H1 (cell line): Measurements from ENCODE around the gene RRP9. TPM values are rescaled to one million over a fixed set of nuclear protein-coding genes. Genes with fewer than 3 reads are reported as not detected.
A peak's percentile ranks its signal among the peaks of the same experiment; 100 is the strongest.

ENCODE experiments used
- CTCF ChIA-PET: fragments of 300-600 bp; sonication (Branson Sonifier 250); formaldehyde crosslinking; loops from one replicate; lab custom pipeline; 2021; ENCODE audit not compliant: partially characterized antibody; lab: Charles Lee
- POLR2A ChIA-PET: fragments of 300-600 bp; sonication (Branson Sonifier 250); formaldehyde crosslinking; loops from one replicate; lab custom pipeline; 2021; ENCODE audit warnings: inconsistent platforms; ENCODE audit not compliant: partially characterized antibody; lab: Charles Lee
- DNase-seq, 2 experiments: peaks; one replicate each; pipeline versions ENCODE4 v3.0.0 to v3.0.0-alpha.2; 2010 to 2022; ENCODE audit warnings: low spot score in 2 of 2, low read depth in 1 of 2, mixed read lengths in 1 of 2
- FAIRE-seq: peaks from 2 replicates; lab custom pipeline; 2011; peaks lifted over from hg19 to GRCh38; lab: Jason Lieb, UNC
- H2AFZ ChIP-seq: 2 replicates; pipeline ENCODE4 v1.8.1; 2012; ENCODE audit warnings: low read length, inconsistent platforms
- H2AK5ac ChIP-seq: 2 replicates; pipeline ENCODE4 v1.6.1; 2013; ENCODE audit warnings: low read depth, low read length
- H2BK120ac ChIP-seq: replicated peaks from 2 replicates; pipeline ENCODE3; 2013; ENCODE audit warnings: low read depth, low read length, inconsistent platforms
- H2BK12ac ChIP-seq: 2 replicates; pipeline ENCODE4 v1.6.1; 2013; ENCODE audit warnings: low read depth, low read length
- H2BK15ac ChIP-seq: 2 replicates; pipeline ENCODE4 v1.6.1; 2013; ENCODE audit warnings: low read length
- H2BK20ac ChIP-seq: 2 replicates; pipeline ENCODE4 v1.6.1; 2013; ENCODE audit warnings: low read length
- H2BK5ac ChIP-seq: 2 replicates; pipeline ENCODE4 v1.6.1; 2013; ENCODE audit warnings: low read depth, low read length
- H3K14ac ChIP-seq: 2 replicates; pipeline ENCODE4 v1.6.1; 2013; ENCODE audit warnings: inconsistent platforms; ENCODE audit not compliant: insufficient read length
- H3K18ac ChIP-seq: 2 replicates; pipeline ENCODE4 v1.6.1; 2013; ENCODE audit warnings: low read length; ENCODE audit errors: extremely low read depth
- H3K23ac ChIP-seq: 2 replicates; pipeline ENCODE4 v1.6.1; 2013; ENCODE audit warnings: inconsistent platforms; ENCODE audit not compliant: insufficient read length
- H3K23me2 ChIP-seq: 2 replicates; pipeline ENCODE4 v1.6.1; 2013; ENCODE audit warnings: low read depth, low read length
- H3K27ac ChIP-seq: 2 replicates; pipeline ENCODE4 v1.6.1; 2011; ENCODE audit warnings: low read depth, low read length, inconsistent platforms
- H3K27me3 ChIP-seq, 4 experiments: replicated peaks in 1 of 4; 1 replicate in 1 of 4; 2 replicates in 3 of 4; pipeline versions ENCODE4 v1.6.1 to v1.8.1; 2011 to 2013; ENCODE audit warnings: low read length in 3 of 4, mild to moderate bottlenecking in 3 of 4, inconsistent platforms in 2 of 4, mixed read lengths in 2 of 4, moderate library complexity in 1 of 4; ENCODE audit not compliant: control insufficient read depth in 3 of 4, insufficient read depth in 3 of 4; ENCODE audit errors: extremely low read depth in 1 of 4
- H3K36me3 ChIP-seq, 4 experiments: 2 replicates each; pipeline versions ENCODE4 v1.6.1 to v1.8.1; 2011 to 2013; ENCODE audit warnings: mild to moderate bottlenecking in 4 of 4, low read length in 3 of 4, moderate library complexity in 2 of 4, control low read depth in 1 of 4, inconsistent platforms in 1 of 4; ENCODE audit not compliant: insufficient read depth in 4 of 4, control insufficient read depth in 2 of 4
- H3K4ac ChIP-seq: replicated peaks from 2 replicates; pipeline ENCODE3; 2013; ENCODE audit warnings: low read length, low read depth, mixed read lengths, inconsistent platforms; ENCODE audit not compliant: insufficient read length
- H3K4me1 ChIP-seq, 4 experiments: replicated peaks in 1 of 4; 1 replicate in 1 of 4; 2 replicates in 3 of 4; pipeline versions ENCODE4 v1.6.1 to v1.8.1; 2011 to 2013; ENCODE audit warnings: low read length in 3 of 4, inconsistent platforms in 2 of 4, mixed read lengths in 1 of 4; ENCODE audit not compliant: insufficient read depth in 4 of 4, control insufficient read depth in 3 of 4
- H3K4me2 ChIP-seq, 2 experiments: 2 replicates each; pipeline versions ENCODE4 v1.6.1 to v1.8.1; 2011 to 2013; ENCODE audit warnings: low read depth in 2 of 2, low read length in 2 of 2, control low read depth in 1 of 2, inconsistent platforms in 1 of 2, mild to moderate bottlenecking in 1 of 2; ENCODE audit not compliant: insufficient read depth in 1 of 2
- H3K4me3 ChIP-seq, 4 experiments: fragments of 200-600, 300-600 bp in 1 of 4; sonication (generic), shearing (Covaris generic), sonication (Bioruptor Twin) in 1 of 4; 2 replicates each; pipeline versions ENCODE4 v1.5.1 to v1.8.1; 2011 to 2016; ENCODE audit warnings: low read length in 4 of 4, low read depth in 3 of 4, control low read depth in 2 of 4, inconsistent platforms in 2 of 4, mild to moderate bottlenecking in 2 of 4, mixed read lengths in 1 of 4, moderate library complexity in 1 of 4; ENCODE audit not compliant: insufficient read depth in 2 of 4; ENCODE audit errors: extremely low read depth in 1 of 4
- H3K56ac ChIP-seq: replicated peaks from 2 replicates; pipeline ENCODE3; 2013; ENCODE audit warnings: low read depth, mild to moderate bottlenecking, mixed read lengths, low read length, inconsistent platforms; ENCODE audit not compliant: insufficient read length
- H3K79me1 ChIP-seq: 2 replicates; pipeline ENCODE4 v1.6.1; 2013; ENCODE audit warnings: low read depth, low read length, control low read depth
- H3K79me2 ChIP-seq, 2 experiments: 2 replicates each; pipeline versions ENCODE4 v1.6.1 to v1.8.1; 2012 to 2013; ENCODE audit warnings: low read length in 2 of 2, mild to moderate bottlenecking in 2 of 2, inconsistent platforms in 1 of 2; ENCODE audit not compliant: insufficient read depth in 2 of 2, control insufficient read depth in 1 of 2
- H3K9ac ChIP-seq, 4 experiments: replicated peaks in 1 of 4; 1 replicate in 1 of 4; 2 replicates in 3 of 4; pipeline versions ENCODE4 v1.6.1 to v1.8.1; 2011 to 2013; ENCODE audit warnings: low read depth in 3 of 4, low read length in 3 of 4, control low read depth in 2 of 4, mild to moderate bottlenecking in 2 of 4, moderate library complexity in 2 of 4, inconsistent platforms in 1 of 4; ENCODE audit errors: extremely low read depth in 1 of 4
- H3K9me3 ChIP-seq, 2 experiments: 2 replicates each; pipeline versions ENCODE4 v1.6.1 to v1.8.1; 2012 to 2013; ENCODE audit warnings: mild to moderate bottlenecking in 2 of 2, moderate library complexity in 2 of 2, control low read depth in 1 of 2, inconsistent platforms in 1 of 2, low read depth in 1 of 2, low read length in 1 of 2, mixed read lengths in 1 of 2; ENCODE audit not compliant: insufficient read depth in 2 of 2
- H4K20me1 ChIP-seq, 2 experiments: replicated peaks in 1 of 2; 2 replicates each; pipeline versions ENCODE3 to v1.8.1; 2011 to 2013; ENCODE audit warnings: inconsistent platforms in 2 of 2, low read length in 2 of 2, mild to moderate bottlenecking in 1 of 2; ENCODE audit not compliant: insufficient read depth in 2 of 2, control insufficient read depth in 1 of 2
- H4K5ac ChIP-seq: 2 replicates; pipeline ENCODE4 v1.6.1; 2013; ENCODE audit warnings: low read length, low read depth, mixed read lengths, inconsistent platforms; ENCODE audit not compliant: insufficient read length
- H4K8ac ChIP-seq: 2 replicates; pipeline ENCODE4 v1.8.0; 2013; ENCODE audit warnings: mild to moderate bottlenecking, moderate library complexity, low read length, inconsistent platforms; ENCODE audit not compliant: insufficient read depth; ENCODE audit errors: extremely low read depth
- H4K91ac ChIP-seq: replicated peaks from 2 replicates; pipeline ENCODE3; 2013; ENCODE audit warnings: low read length, mixed read lengths, inconsistent platforms; ENCODE audit not compliant: insufficient read length
- SP4 ChIP-seq: IDR thresholded peaks from 2 replicates; pipeline ENCODE4 v1.6.1; 2012; ENCODE audit warnings: low read length, inconsistent platforms
- WGBS, 2 experiments: shearing (Covaris generic) in 1 of 2; methylation state at CpG; one replicate each; pipeline versions ENCODE4 v1.1.6 to v1.1.7; 2013 to 2015; ENCODE audit warnings: low lambda C conversion rate in 2 of 2, mixed read lengths in 2 of 2, inconsistent platforms in 1 of 2, low coverage in 1 of 2, missing lambda C conversion rate in 1 of 2; ENCODE audit not compliant: insufficient replicate concordance in 2 of 2, insufficient coverage in 1 of 2, insufficient read length in 1 of 2; ENCODE audit errors: extremely low coverage in 1 of 2, missing lambda C conversion rate in 1 of 2; 5-methylcytosine and 5-hydroxymethylcytosine counted together
- polyA plus RNA-seq, 7 experiments: library from polyadenylated mRNA; depleted of rRNA in 3 of 7; stranded (reverse) in 5 of 7; unstranded in 2 of 7; fragments of >200 nt in 5 of 7; fragments of 200-250 nt in 2 of 7; gene quantifications; 1 replicate in 5 of 7; 2 replicates in 1 of 7; 4 replicates in 1 of 7; pipeline versions ENCODE4 v1.2.1 to v1.2.3, GENCODE V29; 2011 to 2013; ENCODE audit warnings: missing spikeins in 2 of 7, mixed read lengths in 2 of 7
- total RNA-seq: library from RNA; stranded (reverse); fragmentation: NEBNext Ultra II Directional; extraction: Animal tissue kit (Norgen Biotek cat#: 25700); gene quantifications from 2 replicates; pipeline ENCODE4 v1.2.1, GENCODE V29; 2021

RRP9 gene
- total and polyA plus RNA-seq, 2 of the 8 experiments (the other 6 are each of a cell fraction or from before 2014, with no cell fraction given) = 55.6 to 68.9 TPM

DNA sequence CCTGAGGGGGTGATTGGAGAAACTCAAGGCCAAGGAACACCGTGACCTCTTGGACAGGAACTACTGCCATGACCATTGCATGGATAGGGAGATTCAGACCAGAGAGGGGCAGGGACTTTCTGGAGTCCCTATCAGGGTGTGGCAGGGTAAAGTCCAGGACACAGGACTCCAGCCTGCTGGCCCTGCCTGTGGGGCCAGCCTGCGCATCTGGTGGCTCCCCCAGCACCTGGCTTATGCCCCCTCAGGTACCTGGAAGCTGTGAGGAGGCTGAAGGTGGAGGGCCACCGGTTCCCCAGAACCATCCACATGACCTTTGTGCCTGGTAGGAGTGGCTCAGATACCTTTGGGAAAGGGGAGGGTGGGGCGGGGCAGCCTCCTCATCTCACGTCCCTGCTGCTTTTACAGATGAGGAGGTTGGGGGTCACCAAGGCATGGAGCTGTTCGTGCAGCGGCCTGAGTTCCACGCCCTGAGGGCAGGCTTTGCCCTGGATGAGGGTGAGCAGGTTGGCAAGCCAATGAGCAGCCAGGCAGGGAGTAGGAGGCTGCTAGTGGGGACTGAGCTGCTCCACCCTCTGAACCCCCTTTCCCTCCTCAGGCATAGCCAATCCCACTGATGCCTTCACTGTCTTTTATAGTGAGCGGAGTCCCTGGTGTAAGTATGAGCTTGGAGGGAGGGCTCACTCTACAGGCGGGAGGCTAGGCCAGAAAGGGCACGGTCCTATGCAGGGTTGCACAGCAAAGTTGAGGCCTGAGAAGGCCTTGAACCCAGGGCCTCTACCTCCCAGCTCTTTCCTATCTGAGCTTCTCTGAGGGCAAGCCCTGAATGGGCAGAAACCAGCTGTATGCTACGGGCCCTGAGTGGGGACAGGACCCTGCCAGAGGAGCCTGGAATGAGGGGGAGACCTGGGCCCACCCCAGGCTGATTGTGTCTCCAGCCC lies 44.6 kb upstream of the RRP9 start:
- no peak overlapping the region for H2AFZ ChIP-seq
- no peak overlapping the region for H3K18ac ChIP-seq
- H4K5ac ChIP-seq = no peak overlapping the region
- H3K4me2 ChIP-seq = no peak overlapping the region
- H2AK5ac ChIP-seq = no peak overlapping the region
- ChIA-PET CTCF (interaction anchor here (1.1 to 2.3 kb wide), 5 partner anchors 12 to 71 kb away, joined by 3 to 13 read pairs (median 3); partner anchors contain the start of genes ABHD14A and ABHD14B), POLR2A (interaction anchor here (0.6 to 25.9 kb wide), 3 partner anchors 9 to 145 kb away, joined by 3 to 923 read pairs (median 39); partner anchors contain the start of genes ABHD14A, ABHD14B, ACY1 and PCBP4)
- peaks cover 0 to 14% (median 9%) of the 10 kb centered on the region in 4 experiments; a peak in 6 of 7 replicates for H3K4me1 ChIP-seq
- no peak overlapping the region for H3K14ac ChIP-seq
- H2BK20ac ChIP-seq = no peak overlapping the region
- no peak overlapping the region for H2BK15ac ChIP-seq
- no peak overlapping the region for H4K8ac ChIP-seq
- DNase-seq (peak in 1 of 2 experiments; percentile 46), FAIRE-seq (no peak)
- H2BK5ac ChIP-seq = no peak overlapping the region
- no peak overlapping the region for H4K91ac ChIP-seq
- H3K9me3 ChIP-seq = no peaks in the 10 kb centered on the region
- H4K20me1 ChIP-seq = peaks cover 0 to 2% of the 10 kb centered on the region in 2 experiments
- H2BK12ac ChIP-seq = no peak overlapping the region
- no peaks in the 10 kb centered on the region for H3K79me2 ChIP-seq
- H3K4me3 ChIP-seq = no peak overlapping the region
- 92% methylated on average over 10 of the region's 12 CpGs; no CpG with 5 or more reads in 1 of the 2 experiments for WGBS, 2 experiments
- H3K9ac ChIP-seq = no peak overlapping the region
- H3K56ac ChIP-seq = no peak overlapping the region
- no peaks in the 10 kb centered on the region for H3K27me3 ChIP-seq
- no peak overlapping the region; the same call in 1 of the 2 replicates for H3K27ac ChIP-seq
- peaks cover 0 to under 1% (median 0%) of the 10 kb centered on the region in 4 experiments; a peak in 1 of 8 replicates for H3K36me3 ChIP-seq
- H3K79me1 ChIP-seq = peaks cover 2% of the 10 kb centered on the region
- peaks cover 7% of the 10 kb centered on the region for H3K23me2 ChIP-seq
- H2BK120ac ChIP-seq = no peak overlapping the region
- no peak overlapping the region for H3K23ac ChIP-seq
- no peak for TF ChIP-seq SP4
- H3K4ac ChIP-seq = no peak overlapping the region
